GM12891 (cell line): ENCODE results near the gene FALEC.

Experiments
- PAX5 ChIP-seq: IDR thresholded peaks from 2 replicates; pipeline ENCODE4 v1.6.1; 2011; ENCODE audit warnings: low read length, moderate library complexity, mild to moderate bottlenecking; ENCODE audit not compliant: insufficient read depth, severe bottlenecking
- POLR2A ChIP-seq: IDR thresholded peaks from 2 replicates; pipeline ENCODE4 v1.6.1; 2011; ENCODE audit warnings: low read depth, low read length, control low read depth
- POLR2AphosphoS5 ChIP-seq: IDR thresholded peaks from 2 replicates; pipeline ENCODE4 v1.6.1; 2011; ENCODE audit warnings: low read depth, low read length, control low read depth
- POU2F2 ChIP-seq: IDR thresholded peaks from 2 replicates; pipeline ENCODE4 v1.6.1; 2011; ENCODE audit warnings: low read depth, mild to moderate bottlenecking, control low read depth, low read length, moderate library complexity
- SPI1 ChIP-seq: IDR thresholded peaks from 2 replicates; pipeline ENCODE4 v1.6.1; 2011; ENCODE audit warnings: low read depth, low read length, control low read depth
- TAF1 ChIP-seq: IDR thresholded peaks from 2 replicates; pipeline ENCODE4 v1.6.1; 2011; ENCODE audit warnings: low read depth, low read length, control low read depth

DNA sequence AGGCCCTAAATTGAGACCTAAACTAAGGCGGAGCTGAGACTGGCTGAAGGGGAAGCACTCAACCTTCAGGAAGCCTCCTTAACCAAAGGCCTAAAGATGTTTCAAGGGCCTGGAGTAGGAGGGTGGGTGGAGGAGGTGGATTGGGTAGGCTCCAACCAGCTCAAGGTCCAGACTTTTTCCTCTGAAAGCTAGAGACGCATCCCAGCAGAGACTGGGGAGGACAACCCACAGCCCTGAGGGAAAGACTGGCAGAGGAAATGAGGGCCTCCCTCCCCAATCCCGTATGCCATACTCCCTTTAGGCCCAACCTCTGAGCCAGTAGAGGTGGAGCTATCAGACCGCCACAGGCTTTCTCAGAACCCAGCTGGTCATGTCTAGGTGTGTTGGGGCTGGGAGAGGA lies 6.6 kb upstream of the FALEC start:
- TF ChIP-seq POLR2AphosphoS5 (no peak), POU2F2 (no peak), SPI1 (no peak), POLR2A (no peak), TAF1 (no peak), PAX5 (no peak)
